Activated T-cell treated with anti-CD3 and anti-CD28 coated beads for 1 hour (primary cell): Measurements from ENCODE around the gene EIF5A.

Source experiments
- DNase-seq: peaks from one replicate; pipeline ENCODE4 v3.0.0-alpha.2; 2020; ENCODE audit warnings: low read depth

EIF5A gene

GRCh38 chr17:7355573-7355972 is 48.1 kb downstream of the EIF5A start:
- DNase-seq: no peak

GRCh38 chr17:7356072-7356549 is 48.7 kb downstream of the EIF5A start:
- DNase-seq: peak; percentile 83

DNA sequence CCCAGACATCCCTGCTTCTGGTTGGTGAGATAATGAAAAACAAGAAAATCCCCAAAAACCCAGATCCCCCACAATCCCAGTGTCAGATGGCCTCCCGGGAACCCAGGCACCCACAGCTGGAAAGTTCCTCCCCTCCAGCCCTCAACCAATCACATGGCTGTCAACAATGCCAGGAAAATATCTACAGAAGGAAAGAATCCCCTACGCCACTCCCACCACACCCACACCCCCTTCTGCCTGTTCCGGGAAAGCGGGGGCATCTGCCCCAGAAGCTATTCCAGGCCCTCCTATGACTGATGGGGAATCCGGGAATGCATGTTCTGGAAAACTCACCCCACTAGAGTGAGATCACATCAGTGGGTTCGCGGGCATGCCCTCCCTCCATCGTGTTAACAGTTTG is 49.3 kb downstream of the EIF5A start:
- no peak for DNase-seq

- DNase-seq: no peak
These were observed 50.0 kb downstream of the EIF5A start for GRCh38 chr17:7357381-7357780.

DNA sequence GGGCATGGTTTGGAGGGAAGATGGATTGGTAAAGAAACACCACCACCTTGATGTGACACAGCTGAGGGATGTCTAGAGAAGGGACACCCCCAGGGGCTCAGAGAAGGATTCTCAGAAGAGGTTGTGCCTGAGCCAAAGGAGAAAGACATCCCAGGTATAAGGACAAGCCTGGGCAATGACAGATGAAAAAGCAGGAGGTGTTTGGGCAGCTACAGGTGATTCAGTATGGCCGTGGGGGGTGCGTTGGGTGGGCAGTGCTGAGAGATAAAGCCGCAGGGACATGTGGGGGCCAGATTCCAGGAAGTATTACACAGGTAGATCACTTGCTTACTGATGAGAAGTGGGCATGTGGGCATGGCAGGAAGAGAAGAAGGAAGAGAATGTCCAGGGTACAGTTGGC is 54.5 kb downstream of the EIF5A start:
- no peak for DNase-seq
